ENCODE data around the gene SCAANT1.

DNA sequence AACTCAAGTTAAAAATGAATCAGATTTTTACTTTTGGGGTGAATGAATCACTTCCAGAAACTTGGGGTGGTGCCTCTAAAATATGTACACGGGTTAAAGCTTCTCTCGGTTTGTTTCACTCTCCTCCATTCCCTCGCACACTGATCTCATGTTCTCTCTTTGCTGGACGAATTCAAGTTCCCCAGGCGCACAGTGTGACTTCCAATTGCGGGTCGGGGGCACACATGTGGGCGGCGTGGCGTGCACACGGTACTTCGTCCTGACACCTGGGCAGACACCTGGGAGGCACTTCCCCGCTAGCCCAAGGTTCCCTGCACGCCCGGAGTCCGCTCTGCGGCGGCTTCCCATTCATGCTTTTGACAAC, 692 bp downstream of the SCAANT1 start:
- TF ChIP-seq, protein P1, sequence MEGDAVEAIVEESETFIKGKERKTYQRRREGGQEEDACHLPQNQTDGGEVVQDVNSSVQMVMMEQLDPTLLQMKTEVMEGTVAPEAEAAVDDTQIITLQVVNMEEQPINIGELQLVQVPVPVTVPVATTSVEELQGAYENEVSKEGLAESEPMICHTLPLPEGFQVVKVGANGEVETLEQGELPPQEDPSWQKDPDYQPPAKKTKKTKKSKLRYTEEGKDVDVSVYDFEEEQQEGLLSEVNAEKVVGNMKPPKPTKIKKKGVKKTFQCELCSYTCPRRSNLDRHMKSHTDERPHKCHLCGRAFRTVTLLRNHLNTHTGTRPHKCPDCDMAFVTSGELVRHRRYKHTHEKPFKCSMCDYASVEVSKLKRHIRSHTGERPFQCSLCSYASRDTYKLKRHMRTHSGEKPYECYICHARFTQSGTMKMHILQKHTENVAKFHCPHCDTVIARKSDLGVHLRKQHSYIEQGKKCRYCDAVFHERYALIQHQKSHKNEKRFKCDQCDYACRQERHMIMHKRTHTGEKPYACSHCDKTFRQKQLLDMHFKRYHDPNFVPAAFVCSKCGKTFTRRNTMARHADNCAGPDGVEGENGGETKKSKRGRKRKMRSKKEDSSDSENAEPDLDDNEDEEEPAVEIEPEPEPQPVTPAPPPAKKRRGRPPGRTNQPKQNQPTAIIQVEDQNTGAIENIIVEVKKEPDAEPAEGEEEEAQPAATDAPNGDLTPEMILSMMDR (IDR thresholded peaks at IDR 0.05): no peak
- no peak for TF ChIP-seq POLR2A (IDR thresholded peaks at IDR 0.05)
